ENCODE measurements around the gene PODNL1. TPM values are rescaled to one million over a fixed set of nuclear protein-coding genes. Genes with fewer than 3 reads are reported as not detected.

The PODNL1 gene
- total RNA-seq, 1 donor from 2014 or later = not detected

- Mint-ChIP-seq H3K36me3 (ENCODE audit: insufficient read depth) (peaks cover 20% of the 10 kb centered on the region), H3K4me3 (ENCODE audit: low read depth) (no peak overlapping the region), H3K27me3 (peaks cover 3% of the 10 kb centered on the region), H3K9me3 (ENCODE audit: low read depth) (no peaks in the 10 kb centered on the region), H3K27ac (no peak overlapping the region), H3K4me1 (ENCODE audit: low read depth) (no peaks in the 10 kb centered on the region)
- no peak for TF ChIP-seq CTCF (IDR thresholded peaks at IDR 0.05; ENCODE audit: unreplicated experiment)
- no peak for DNase-seq (ENCODE audit: low spot score, unreplicated experiment)
Measured at GRCh38 chr19:13962699-13963602, 24.7 kb upstream of the PODNL1 start.

- no peak for TF ChIP-seq CTCF (IDR thresholded peaks at IDR 0.05; ENCODE audit: unreplicated experiment)
- Mint-ChIP-seq H3K4me1 (ENCODE audit: low read depth) (no peaks in the 10 kb centered on the region), H3K36me3 (ENCODE audit: insufficient read depth) (peaks cover 20% of the 10 kb centered on the region), H3K27me3 (peaks cover 3% of the 10 kb centered on the region), H3K4me3 (ENCODE audit: low read depth) (no peak overlapping the region), H3K27ac (no peak overlapping the region), H3K9me3 (ENCODE audit: low read depth) (no peaks in the 10 kb centered on the region)
- no peak for DNase-seq (ENCODE audit: low spot score, unreplicated experiment)
Measured at GRCh38 chr19:13961826-13962698, 23.8 kb upstream of the PODNL1 start.

GRCh38 chr19:13960863-13961784, 22.9 kb upstream of the PODNL1 start:
- no peak for DNase-seq (ENCODE audit: low spot score, unreplicated experiment)
- Mint-ChIP-seq H3K4me1 (ENCODE audit: low read depth) (no peaks in the 10 kb centered on the region), H3K4me3 (ENCODE audit: low read depth) (no peak overlapping the region), H3K36me3 (ENCODE audit: insufficient read depth) (peaks cover 20% of the 10 kb centered on the region), H3K9me3 (ENCODE audit: low read depth) (no peaks in the 10 kb centered on the region), H3K27ac (peak overlapping the region; percentile 62), H3K27me3 (peaks cover 3% of the 10 kb centered on the region)
- TF ChIP-seq CTCF (IDR thresholded peaks at IDR 0.05; ENCODE audit: unreplicated experiment) = no peak

DNA sequence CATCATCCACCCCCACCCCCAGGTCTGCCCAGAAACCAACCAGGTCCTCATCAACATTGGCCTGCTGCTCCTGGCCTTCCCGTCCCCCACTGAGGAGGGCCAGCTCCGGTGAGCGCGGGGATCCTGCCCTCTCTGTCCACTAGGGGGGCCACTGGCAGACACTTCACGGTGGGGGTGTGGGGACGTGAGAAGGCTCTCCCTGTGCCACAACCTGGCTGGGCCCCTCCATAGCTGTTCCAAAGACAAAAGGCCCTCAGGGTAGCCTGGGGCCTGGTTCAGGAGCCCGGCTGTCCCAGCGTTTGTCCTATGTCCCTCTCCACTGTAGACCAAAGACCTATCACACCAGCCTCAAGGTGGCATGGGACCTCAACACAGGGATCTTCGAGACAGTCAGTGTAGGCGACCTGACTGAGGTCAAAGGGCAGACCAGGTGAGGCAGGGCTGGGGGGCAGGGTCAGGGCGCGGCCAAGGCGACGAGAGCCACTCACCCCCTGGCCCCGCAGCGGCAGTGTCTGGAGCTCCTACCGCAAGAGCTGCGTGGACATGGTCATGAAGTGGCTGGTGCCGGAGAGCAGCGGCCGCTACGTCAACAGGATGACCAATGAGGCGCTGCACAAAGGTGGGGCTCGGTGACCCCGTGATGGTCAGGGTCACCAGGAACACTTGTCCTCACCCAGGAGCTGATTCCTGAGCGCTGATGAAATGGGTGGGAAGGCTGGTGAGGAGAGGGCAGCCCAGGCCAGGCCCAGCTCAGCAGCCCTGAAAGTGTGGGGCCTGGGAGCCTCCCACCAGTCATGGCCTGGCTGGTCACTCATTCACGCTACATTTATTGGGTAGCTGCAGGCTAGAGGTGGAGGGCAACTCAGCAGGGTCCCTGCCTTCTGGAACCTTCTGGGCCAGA, 22.0 kb upstream of the PODNL1 start:
- Mint-ChIP-seq H3K36me3 (ENCODE audit: insufficient read depth) (peaks cover 20% of the 10 kb centered on the region), H3K4me1 (ENCODE audit: low read depth) (no peaks in the 10 kb centered on the region), H3K27ac (peak overlapping the region; percentile 62), H3K9me3 (ENCODE audit: low read depth) (no peaks in the 10 kb centered on the region), H3K27me3 (peaks cover 3% of the 10 kb centered on the region), H3K4me3 (ENCODE audit: low read depth) (no peak overlapping the region)
- DNase-seq (ENCODE audit: low spot score, unreplicated experiment) = no peak
- peak; percentile 34 for TF ChIP-seq CTCF (IDR thresholded peaks at IDR 0.05; ENCODE audit: unreplicated experiment)
